A549 (cell line): ENCODE measurements around the gene DCAF4. TPM values are rescaled to one million over a fixed set of nuclear protein-coding genes. Genes with fewer than 3 reads are reported as not detected.
"Not testable (repeated sequence)": the region's sequence is repeated elsewhere in the genome, so short reads cannot be mapped to it uniquely, and the experiment has no call there.

ENCODE experiments used
- ATAC-seq, 2 experiments: fragments of 200-7000 bp in 1 of 2; fragments of >200 bp in 1 of 2; cut with Nextera tagmentation in 1 of 2; cut with Tn5 transposase in 1 of 2; 3 replicates each; pipeline versions ENCODE4 v1.8.0 to v1.9.1; 2018 to 2020; ENCODE audit warnings: mild to moderate bottlenecking in 1 of 2, moderate library complexity in 1 of 2
- CTCF ChIA-PET: fragments of 300-600 bp; sonication (Branson Sonifier 250); formaldehyde crosslinking; extraction: SDS; loops from one replicate; lab custom pipeline; 2021; ENCODE audit warnings: antibody characterized with exemption, inconsistent platforms; lab: Yijun Ruan, JAX
- POLR2A ChIA-PET: fragments of 350-600 bp; formaldehyde crosslinking; extraction: SDS; loops from one replicate; lab custom pipeline; 2021; ENCODE audit warnings: antibody characterized with exemption, inconsistent platforms; lab: Yijun Ruan, JAX
- DNase-seq, 2 experiments: peaks; one replicate each; pipeline versions ENCODE4 v3.0.0 to v3.0.0-alpha.2; 2011 to 2016; ENCODE audit warnings: low read depth in 1 of 2, low spot score in 1 of 2
- FAIRE-seq: peaks from 2 replicates; lab custom pipeline; 2011; peaks lifted over from hg19 to GRCh38; lab: Jason Lieb, UNC
- H3K27ac ChIP-seq, 2 experiments: fragments of >200 bp; sonication (Bioruptor Twin); formaldehyde crosslinking; 3 replicates each; pipeline ENCODE4 v1.5.1; 2016 to 2017
- H3K4me1 ChIP-seq: fragments of >200 bp; sonication (Bioruptor Twin); formaldehyde crosslinking; 3 replicates; pipeline ENCODE4 v1.6.1; 2016
- H3K4me2 ChIP-seq: fragments of >200 bp; sonication (Bioruptor Twin); formaldehyde crosslinking; 3 replicates; pipeline ENCODE4 v1.6.1; 2016
- H3K4me3 ChIP-seq: fragments of >200 bp; sonication (Bioruptor Twin); formaldehyde crosslinking; 3 replicates; pipeline ENCODE4 v1.5.1; 2016
- H3K9me3 ChIP-seq: fragments of >200 bp; sonication (Bioruptor Twin); formaldehyde crosslinking; 3 replicates; pipeline ENCODE4 v1.6.1; 2016
- CEBPB ChIP-seq, 2 experiments: fragments of >200 bp in 1 of 2; sonication (Bioruptor Twin) in 1 of 2; formaldehyde crosslinking in 1 of 2; IDR thresholded peaks; 2 replicates each; pipeline ENCODE4 v1.6.1; 2012 to 2016
- CHD4 ChIP-seq: fragments of 200-600 bp; sonication (generic); IDR thresholded peaks from 2 replicates; pipeline ENCODE4 v1.6.1; 2016; ENCODE audit warnings: antibody characterized with exemption, mild to moderate bottlenecking, borderline replicate concordance
- CTCF ChIP-seq: fragments of >200 bp; sonication (Bioruptor Twin); formaldehyde crosslinking; IDR thresholded peaks from 3 replicates; pipeline ENCODE4 v1.5.1; 2016
- EHMT2 ChIP-seq: fragments of 200-600 bp; sonication (generic); IDR thresholded peaks from 2 replicates; pipeline ENCODE4 v1.6.1; 2016; ENCODE audit warnings: antibody characterized with exemption, low read depth, mild to moderate bottlenecking, moderate library complexity
- ELK1 ChIP-seq: fragments of 150-350 bp; IDR thresholded peaks from 2 replicates; pipeline ENCODE4 v1.6.1; 2014; ENCODE audit warnings: low read depth, mild to moderate bottlenecking, low read length
- FOSB ChIP-seq: fragments of 250-450 bp; sonication (Bioruptor Pico); IDR thresholded peaks from 2 replicates; pipeline ENCODE4 v1.5.0; 2020; ENCODE audit warnings: mild to moderate bottlenecking, moderate library complexity
- FOSL2 ChIP-seq, 2 experiments: fragments of 450-650 bp in 1 of 2; fragments of >200 bp in 1 of 2; sonication (Bioruptor Twin) in 1 of 2; formaldehyde crosslinking; IDR thresholded peaks; 2 replicates each; pipeline versions ENCODE4 v1.5.0 to v1.6.1; 2016 to 2020; ENCODE audit warnings: mild to moderate bottlenecking in 1 of 2, moderate library complexity in 1 of 2
- GATA3 ChIP-seq: IDR thresholded peaks from 2 replicates; pipeline ENCODE4 v1.6.1; 2012; ENCODE audit warnings: borderline replicate concordance
- HES2 ChIP-seq: fragments of >200 bp; sonication (Bioruptor Twin); formaldehyde crosslinking; IDR thresholded peaks from 2 replicates; pipeline ENCODE4 v1.6.1; 2016
- HOXA7 ChIP-seq: fragments of 250-450 bp; sonication (Bioruptor Pico); IDR thresholded peaks from 2 replicates; pipeline ENCODE4 v1.5.0; 2020; ENCODE audit warnings: mild to moderate bottlenecking, moderate library complexity
- HOXB13 ChIP-seq: fragments of 250-450 bp; sonication (Bioruptor Pico); IDR thresholded peaks from 2 replicates; pipeline ENCODE4 v1.5.0; 2020; ENCODE audit warnings: low read depth, mild to moderate bottlenecking, moderate library complexity
- KDM1A ChIP-seq: fragments of 200-600 bp; sonication (generic); IDR thresholded peaks from 2 replicates; pipeline ENCODE4 v1.6.1; 2016; ENCODE audit warnings: low read depth, mild to moderate bottlenecking
- MAX ChIP-seq: IDR thresholded peaks from 2 replicates; pipeline ENCODE4 v1.6.1; 2012
- MYC ChIP-seq: IDR thresholded peaks from 2 replicates; pipeline ENCODE4 v1.6.1; 2012; ENCODE audit warnings: mild to moderate bottlenecking, inconsistent platforms, low read length, improper control_type of control experiment, borderline replicate concordance
- NR3C1 ChIP-seq: fragments of >200 bp; sonication (Bioruptor Twin); formaldehyde crosslinking; IDR thresholded peaks from 3 replicates; pipeline ENCODE4 v1.6.1; 2017
- PBX3 ChIP-seq: IDR thresholded peaks from 2 replicates; pipeline ENCODE4 v1.6.1; 2012
- RARB ChIP-seq: fragments of 250-450 bp; sonication (Bioruptor Pico); IDR thresholded peaks from 2 replicates; pipeline ENCODE4 v1.8.0; 2021; ENCODE audit warnings: mild to moderate bottlenecking, moderate library complexity
- RNF2 ChIP-seq: fragments of 200-600 bp; sonication (generic); IDR thresholded peaks from 2 replicates; pipeline ENCODE4 v1.6.1; 2016; ENCODE audit warnings: low read depth, mild to moderate bottlenecking, antibody characterized with exemption, moderate library complexity, borderline replicate concordance
- SREBF2 ChIP-seq: fragments of 450-650 bp; IDR thresholded peaks from 2 replicates; pipeline ENCODE4 v1.6.1; 2014; ENCODE audit warnings: mild to moderate bottlenecking, moderate library complexity
- TFCP2L1 ChIP-seq: fragments of 250-450 bp; sonication (Bioruptor Pico); IDR thresholded peaks from 2 replicates; pipeline ENCODE4 v1.5.0; 2021; ENCODE audit warnings: mild to moderate bottlenecking
- ZC3H11A ChIP-seq: fragments of 450-650 bp; IDR thresholded peaks from 2 replicates; pipeline ENCODE4 v1.6.1; 2014; ENCODE audit warnings: antibody characterized with exemption, mild to moderate bottlenecking
- ZNF302 ChIP-seq: fragments of 250-450 bp; sonication (Bioruptor Pico); IDR thresholded peaks from 2 replicates; pipeline ENCODE4 v1.9.0; 2021; ENCODE audit warnings: inconsistent platforms, mild to moderate bottlenecking, moderate library complexity
- WGBS: methylation state at CpG from one replicate; pipeline ENCODE4 v1.1.6; 2017; ENCODE audit errors: missing lambda C conversion rate; 5-methylcytosine and 5-hydroxymethylcytosine counted together
- polyA plus RNA-seq, 4 experiments: library from polyadenylated mRNA; depleted of rRNA in 3 of 4; stranded (reverse); fragments of >200 nt; fragmentation: RNase III in 1 of 4; extraction: RNeasy Plus Mini Kit Qiagen cat#74134 plus additional on column Dnase treatment in 1 of 4; gene quantifications; 2 replicates in 3 of 4; 3 replicates in 1 of 4; pipeline ENCODE4 v1.2.3, GENCODE V29; 2011 to 2017

DCAF4 gene
- polyA plus RNA-seq, 2 of the 4 experiments (the other 2 are of a cell fraction): 18.4 to 22.4 TPM

- CTCF ChIA-PET: interaction anchor here (0.5 to 5.3 kb wide), 4 partner anchors 13 to 448 kb away, joined by 5 to 42 read pairs (median 20); no protein-coding TSS in a partner anchor
- WGBS: 78% methylated on average over 10 of the region's 10 CpGs
- peak overlapping the region in 1 of 2 experiments; percentile 19; a peak in 1 of 6 replicates for H3K27ac ChIP-seq
- FAIRE-seq (no peak), DNase-seq (peak; percentile 33 to 47), ATAC-seq (peak; percentile 28 to 54; a peak in 4 of 6 replicates)
- no peak overlapping the region for H3K4me3 ChIP-seq
- H3K4me1 ChIP-seq: peaks cover 14% of the 10 kb centered on the region
- no peaks in the 10 kb centered on the region for H3K9me3 ChIP-seq
- no peak for TF ChIP-seq FOSL2 (IDR thresholded peaks at IDR 0.05)
- TF ChIP-seq FOSL2 (CRISPR knock-in tag; IDR thresholded peaks at IDR 0.05): peak; percentile 25; the same call in 1 of the 2 replicates
- no peak for TF ChIP-seq EHMT2
- 0 out of 3 replicates have a peak overlapping the region, but pooled peaks have one; percentile 5 for H3K4me2 ChIP-seq
- POLR2A ChIA-PET: interaction anchor here (0.6 kb wide), 1 partner anchor 97 kb away, joined by 3 read pairs; the partner anchor contains the start of gene RBM25
These were observed 35.5 kb downstream of the DCAF4 start for GRCh38 chr14:72961579-72962335.

- H3K9me3 ChIP-seq, H3K4me2 ChIP-seq, FAIRE-seq, H3K4me3 ChIP-seq: not testable (repeated sequence)
- POLR2A ChIA-PET: interaction anchor here (0.6 to 1.2 kb wide), 2 partner anchors 64 to 96 kb away, joined by 3 read pairs; partner anchors contain the start of genes RBM25 and ZFYVE1
- peak in 1 of 2 experiments; percentile 6; a peak in 1 of 6 replicates for ATAC-seq
- CTCF ChIA-PET: interaction anchor here (0.5 to 3.5 kb wide), 3 partner anchors 13 to 449 kb away, joined by 5 to 24 read pairs (median 16); no protein-coding TSS in a partner anchor
- Histone ChIP-seq H3K4me1 (peaks cover 14% of the 10 kb centered on the region), H3K27ac (0 out of 6 replicates have a peak overlapping the region, but pooled peaks of 1 of the 2 experiments have one; percentile 19)
- DNase-seq: peak in 1 of 2 experiments; percentile 45
- 85% methylated on average over 10 of the region's 10 CpGs for WGBS
These were observed 36.1 kb downstream of the DCAF4 start for GRCh38 chr14:72962336-72962754.

- DNase-seq: peak; percentile 81 to 84
- Histone ChIP-seq H3K9me3 (no peaks in the 10 kb centered on the region), H3K4me3 (no peak overlapping the region), H3K4me1 (peaks cover 14% of the 10 kb centered on the region), H3K4me2 (no peak overlapping the region), H3K27ac (no peak overlapping the region)
- FAIRE-seq: no peak
- WGBS: 25% methylated on average over 6 of the region's 6 CpGs
- ChIA-PET CTCF (interaction anchor here (0.6 to 3.5 kb wide), 4 partner anchors 10 to 449 kb away, joined by 3 to 24 read pairs (median 10); no protein-coding TSS in a partner anchor), POLR2A (interaction anchor here (1.2 kb wide), 1 partner anchor 64 kb away, joined by 3 read pairs; the partner anchor contains the start of gene ZFYVE1)
- 0 out of 2 replicates have a peak, but pooled peaks have one; percentile 67 for TF ChIP-seq RARB (CRISPR knock-in tag)
- no peak for TF ChIP-seq CEBPB (IDR thresholded peaks at IDR 0.05)
- peak; percentile 50; the same call in 1 of the 2 replicates for TF ChIP-seq TFCP2L1 (CRISPR knock-in tag)
- TF ChIP-seq ZC3H11A: no peak
- peak; percentile 50; the same call in 1 of the 2 replicates for TF ChIP-seq SREBF2
- TF ChIP-seq FOSB: peak; percentile 88; the same call in 1 of the 2 replicates
- TF ChIP-seq MYC: no peak
- peak; percentile 76; the same call in 1 of the 2 replicates for TF ChIP-seq HOXA7 (CRISPR knock-in tag)
- 0 out of 2 replicates have a peak, but pooled peaks have one; percentile 14 for TF ChIP-seq MAX
- no peak for TF ChIP-seq FOSL2 (IDR thresholded peaks at IDR 0.05)
- TF ChIP-seq FOSL2 (CRISPR knock-in tag; IDR thresholded peaks at IDR 0.05): 0 out of 2 replicates have a peak, but pooled peaks have one; percentile 16
- peak; percentile 42 to 79; a peak in 5 of 6 replicates for ATAC-seq
These were observed 36.6 kb downstream of the DCAF4 start for GRCh38 chr14:72962829-72963312.

- ATAC-seq: 0 out of 6 replicates have a peak, but pooled peaks of 1 of the 2 experiments have one; percentile 27
- POLR2A ChIA-PET: no interaction called here
- no peak overlapping the region for H3K4me3 ChIP-seq
- FAIRE-seq: no peak
- H3K4me2 ChIP-seq: no peak overlapping the region
- WGBS: 78% methylated on average over 6 of the region's 6 CpGs
- DNase-seq: peak in 1 of 2 experiments; percentile 19
- CTCF ChIA-PET: no interaction called here
- no peaks in the 10 kb centered on the region for H3K9me3 ChIP-seq
- peaks cover 14% of the 10 kb centered on the region for H3K4me1 ChIP-seq
- no peak overlapping the region for H3K27ac ChIP-seq
- TF ChIP-seq CHD4 (no peak), NR3C1 (no peak), ZNF302 (CRISPR knock-in tag) (no peak), CTCF (no peak), HES2 (no peak), HOXB13 (CRISPR knock-in tag) (no peak), KDM1A (no peak), RNF2 (no peak), MYC (no peak), ELK1 (no peak), PBX3 (no peak), GATA3 (no peak)
These were observed 39.0 kb downstream of the DCAF4 start for GRCh38 chr14:72965249-72965648.
